Endometrium (tissue), 2 donors: ENCODE results near the gene B3GLCT.
"Not testable (repeated sequence)": the region's sequence is repeated elsewhere in the genome, so short reads cannot be mapped to it uniquely, and the experiment has no call there.

Source experiments
- FAIRE-seq: peaks from 2 replicates; lab custom pipeline; 2012; peaks lifted over from hg19 to GRCh38; lab: Jason Lieb, UNC
- donor health status: control.
- donor health status: control.

The B3GLCT gene

DNA sequence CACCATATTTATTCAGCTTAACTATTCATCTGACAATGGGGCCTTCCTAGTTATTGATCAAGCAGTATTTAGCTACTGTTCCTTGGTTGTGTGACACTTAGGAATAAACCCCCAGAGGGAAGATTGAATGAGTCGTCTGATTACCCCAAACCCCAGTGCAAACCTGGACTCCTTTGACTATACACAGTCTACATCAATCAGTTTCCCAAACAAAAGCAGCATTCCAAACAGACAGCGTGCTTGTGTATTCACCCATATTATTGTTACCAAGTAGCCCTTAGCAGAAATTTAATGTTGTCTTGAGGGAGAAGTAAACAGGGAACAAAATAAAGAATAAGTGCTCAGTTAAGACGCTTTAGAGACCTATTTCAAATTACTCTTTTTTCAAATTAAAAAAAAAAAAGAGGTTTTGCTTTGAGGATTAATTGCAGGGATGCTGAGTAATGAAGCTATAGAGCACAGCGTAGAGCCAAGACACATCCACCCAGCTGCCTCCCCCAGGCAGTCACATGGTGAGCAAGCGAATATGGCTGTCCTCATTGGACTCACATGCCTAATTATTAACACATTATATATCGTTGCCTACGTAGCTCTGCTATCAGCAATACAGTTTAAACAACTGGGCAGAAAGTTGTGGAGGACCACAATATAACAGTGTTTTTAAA is 14.7 kb upstream of the B3GLCT start:
- FAIRE-seq: no peak

DNA sequence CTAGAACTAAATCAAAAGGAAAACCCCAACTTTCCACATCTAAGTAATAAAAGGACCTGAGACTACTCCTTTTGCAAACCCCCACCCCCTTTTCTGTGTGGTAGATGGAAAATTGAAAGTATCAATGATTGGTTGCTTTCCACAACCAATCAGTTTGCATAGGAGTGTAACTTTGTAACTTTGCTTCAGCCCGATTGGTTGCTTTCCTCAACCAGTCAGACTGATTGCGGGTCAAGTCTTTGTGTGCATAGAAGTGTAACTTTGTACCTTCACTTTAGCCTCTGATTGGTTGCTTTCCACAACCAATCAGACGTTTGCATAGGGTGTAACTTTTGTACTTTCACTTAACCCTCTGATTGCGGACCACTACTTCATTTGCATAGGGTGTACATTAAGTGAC is 8.0 kb upstream of the B3GLCT start:
- no peak for FAIRE-seq

DNA sequence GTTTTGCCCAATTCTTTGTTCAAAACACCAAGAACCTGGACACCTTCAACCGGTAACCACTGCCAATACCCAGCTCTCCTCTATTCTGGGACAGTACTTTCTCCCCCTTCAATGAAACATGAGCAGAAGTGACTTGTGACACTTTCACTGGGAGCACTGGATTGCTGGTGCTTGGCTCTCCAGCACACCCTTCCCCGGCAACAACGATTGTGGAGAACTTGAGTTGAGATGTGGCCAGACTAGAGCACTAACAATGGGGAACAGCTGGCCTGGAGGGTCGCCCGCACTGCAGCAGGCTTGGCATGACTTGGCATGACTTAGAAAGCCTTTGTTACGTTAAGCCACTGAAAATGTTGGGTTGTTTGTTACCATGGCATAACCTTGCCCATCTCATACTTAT is 7.5 kb upstream of the B3GLCT start:
- no peak for FAIRE-seq

DNA sequence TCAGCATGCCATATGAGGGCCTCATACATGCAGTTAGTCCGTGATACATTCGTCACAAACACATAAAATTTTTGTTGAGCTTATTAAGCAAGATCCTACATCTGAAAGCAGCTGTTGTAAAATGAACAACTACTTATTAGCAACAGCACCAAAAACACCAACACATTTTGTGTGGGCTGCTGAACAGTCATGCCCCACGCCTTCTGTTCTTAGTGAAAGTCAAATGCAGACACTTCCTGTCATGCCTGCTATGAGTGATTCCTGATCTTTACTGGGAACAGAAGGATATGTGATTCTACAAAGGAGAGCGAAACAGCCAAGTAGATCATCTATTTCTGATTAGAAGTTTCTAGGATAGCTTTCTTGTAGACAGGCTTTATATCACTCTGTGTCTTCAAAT is 4.2 kb upstream of the B3GLCT start:
- FAIRE-seq: no peak

- FAIRE-seq: no peak
Measured at GRCh38 chr13:31196992-31197391, 2.8 kb upstream of the B3GLCT start.

GRCh38 chr13:31198519-31198918 is 1.3 kb upstream of the B3GLCT start:
- FAIRE-seq: no peak

DNA sequence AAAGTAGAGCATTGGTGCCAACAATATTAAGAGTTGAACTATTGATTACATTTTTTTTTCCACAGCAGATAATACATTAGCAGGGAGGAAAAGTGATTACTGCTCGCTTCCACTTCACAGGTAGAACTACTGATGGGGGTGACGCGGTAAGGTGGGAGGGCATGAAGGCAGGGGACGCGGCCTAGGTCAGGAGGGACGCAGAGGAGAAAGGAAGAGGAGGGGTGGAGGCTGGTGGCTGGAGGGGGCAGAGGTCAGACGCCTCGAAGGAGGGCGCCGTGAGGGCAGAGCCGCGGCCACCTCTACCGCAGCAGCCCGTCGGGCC is 287 bp upstream of the B3GLCT start:
- no peak for FAIRE-seq

- no peak for FAIRE-seq
Measured at GRCh38 chr13:31200637-31200971, 829 bp downstream of the B3GLCT start.

GRCh38 chr13:31201341-31202031 is 1.7 kb downstream of the B3GLCT start:
- no peak for FAIRE-seq

GRCh38 chr13:31204592-31204991 is 4.8 kb downstream of the B3GLCT start:
- FAIRE-seq: no peak

DNA sequence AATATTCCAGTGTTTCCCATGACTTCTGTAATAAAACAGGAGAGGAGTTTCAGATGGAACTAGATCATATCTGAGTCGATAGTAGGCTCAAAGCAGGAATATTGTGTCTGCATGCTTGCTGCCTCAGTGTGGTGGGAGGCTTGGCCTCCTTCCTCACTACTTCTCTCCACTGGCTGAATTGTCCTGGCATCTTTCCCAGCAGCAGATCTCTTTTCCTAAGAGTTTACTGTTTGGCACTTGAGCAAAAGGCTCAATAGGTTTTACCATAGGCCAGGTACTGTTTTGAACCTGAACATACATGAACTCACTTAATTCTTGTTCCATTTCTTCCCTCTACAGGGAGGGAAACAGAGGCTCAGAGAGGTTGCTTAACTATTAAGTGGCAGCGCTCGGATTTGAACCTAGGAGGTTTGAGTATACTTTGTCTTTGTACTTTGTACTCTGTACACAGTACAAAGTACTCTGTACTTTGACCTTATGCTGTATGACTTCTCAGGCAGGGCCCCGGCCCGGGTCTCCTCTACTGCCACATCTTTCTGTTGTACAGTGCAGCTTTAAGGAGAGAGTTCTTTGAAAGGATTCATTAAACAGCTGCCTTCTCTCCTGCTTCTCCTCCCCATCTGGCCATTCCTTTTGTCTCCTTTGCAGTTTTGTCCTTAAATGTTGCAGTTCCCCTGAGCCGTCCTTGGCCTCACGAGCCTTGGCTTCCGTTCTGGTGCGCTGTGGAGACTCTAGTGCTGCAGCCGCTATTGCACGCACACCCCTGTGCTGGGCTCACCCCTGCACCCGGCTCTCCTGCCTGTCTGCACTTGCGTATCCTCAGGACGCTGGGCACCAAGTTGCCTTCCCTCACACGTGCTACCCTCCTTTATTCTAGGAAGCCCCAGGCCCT is 8.1 kb downstream of the B3GLCT start:
- no peak for FAIRE-seq

DNA sequence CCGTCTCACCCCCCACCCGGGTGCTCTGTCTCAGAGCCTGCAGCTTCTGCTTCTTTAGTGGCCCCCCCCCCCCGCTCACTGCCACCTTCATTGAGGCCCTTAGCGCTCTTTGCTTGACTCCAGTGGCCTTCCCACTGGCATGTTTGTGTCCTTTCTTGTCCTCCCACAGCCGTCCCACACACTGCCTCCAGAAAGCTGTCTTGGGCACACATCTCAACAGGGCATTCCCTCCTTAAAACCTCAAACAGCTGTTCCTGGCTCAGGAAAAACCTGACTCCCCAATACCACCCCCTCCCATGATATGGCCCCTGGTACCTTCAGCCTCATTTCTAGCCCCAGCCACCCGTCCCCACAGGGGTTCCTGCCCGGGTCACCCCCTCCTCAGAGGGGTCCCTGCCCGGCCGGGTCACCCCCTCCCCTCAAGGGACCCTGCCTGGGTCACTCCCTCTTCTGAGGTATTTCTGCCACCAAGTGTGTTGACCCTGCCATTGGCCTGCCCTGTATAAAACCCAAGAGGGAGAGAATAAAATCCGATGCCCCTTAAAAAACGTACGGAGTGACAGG is 8.9 kb downstream of the B3GLCT start:
- FAIRE-seq: no peak

DNA sequence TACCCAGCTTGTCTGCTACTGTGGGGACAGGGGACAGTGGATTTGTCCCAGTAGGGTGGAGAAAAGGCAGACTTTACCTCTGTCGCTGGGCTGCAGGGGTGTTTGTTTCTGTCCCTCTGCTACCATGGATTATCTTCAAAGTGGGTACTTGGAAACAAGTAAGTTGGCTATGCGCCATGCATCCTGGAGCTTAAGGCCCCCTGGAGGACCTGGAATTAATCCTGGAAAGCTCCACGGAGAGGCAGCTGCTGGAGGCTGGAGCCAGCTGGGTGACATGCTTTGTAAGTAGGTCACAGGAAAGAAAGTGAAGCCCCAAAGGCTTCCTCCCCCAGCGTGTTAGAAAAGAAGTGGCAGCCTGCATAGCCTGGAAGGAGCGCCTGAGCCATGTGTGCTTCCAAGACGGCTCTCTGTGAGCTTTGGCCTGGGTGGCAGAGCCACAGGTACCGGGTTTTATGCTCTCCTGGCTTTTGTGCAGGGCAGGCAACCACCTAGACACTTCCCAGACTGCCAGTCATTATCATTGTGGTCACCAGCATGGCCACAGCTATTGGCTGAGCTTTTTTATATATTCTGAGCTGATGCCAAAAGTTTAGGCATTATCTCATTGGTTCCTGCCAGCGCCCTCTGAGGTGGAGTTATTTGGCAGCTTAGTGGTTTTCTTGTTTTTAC is 9.5 kb downstream of the B3GLCT start:
- no peak for FAIRE-seq

GRCh38 chr13:31209841-31210210 is 10.1 kb downstream of the B3GLCT start:
- FAIRE-seq: no peak

DNA sequence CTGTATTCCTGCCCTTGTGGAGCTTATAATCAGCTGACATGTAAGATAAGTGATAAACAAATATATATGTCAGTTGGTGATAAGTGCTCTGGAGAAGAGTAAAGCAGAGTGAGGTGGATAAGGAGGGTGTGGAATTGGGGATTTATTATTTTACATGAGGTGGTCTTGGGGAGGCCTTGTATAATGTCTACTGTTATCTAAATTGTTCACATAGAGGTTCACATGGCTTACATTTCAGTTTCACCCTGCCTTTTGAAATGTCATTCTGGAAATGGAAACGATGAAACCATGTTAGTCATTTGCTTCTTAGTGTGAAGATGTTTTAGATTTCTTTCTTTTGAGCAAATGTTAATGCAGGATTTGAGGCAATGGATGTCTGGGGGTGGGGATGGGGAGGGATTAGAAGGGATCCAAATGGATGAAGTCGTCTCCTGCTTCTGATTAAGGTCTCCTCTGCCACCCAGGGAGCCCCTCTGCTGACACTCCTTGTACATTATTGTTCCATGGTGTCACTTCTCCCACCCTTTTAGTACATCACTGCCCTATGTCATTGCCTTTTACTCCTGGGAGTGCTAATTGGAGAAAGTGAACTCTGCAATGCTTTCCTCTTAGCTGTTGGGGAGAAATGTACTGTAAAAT is 14.0 kb downstream of the B3GLCT start:
- FAIRE-seq: no peak

DNA sequence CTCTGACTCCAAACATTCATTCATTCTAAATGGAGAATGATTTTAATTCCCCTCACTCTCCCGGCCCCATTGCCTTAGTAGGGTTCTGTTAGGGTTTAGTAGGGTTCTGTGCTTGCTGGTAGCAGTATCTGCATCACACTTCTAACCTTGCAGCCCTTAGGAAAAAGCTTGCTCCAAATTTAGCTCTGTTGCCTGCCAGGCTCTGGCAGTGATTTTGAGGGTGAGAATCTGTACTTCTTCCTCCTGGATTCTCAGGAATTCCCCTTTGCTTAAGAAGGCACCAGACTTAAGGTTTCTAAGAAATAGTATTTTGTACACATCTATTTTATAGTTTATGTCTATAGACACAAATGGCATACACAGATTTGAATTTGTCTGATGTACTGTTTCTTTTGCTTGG is 14.7 kb downstream of the B3GLCT start:
- no peak for FAIRE-seq

DNA sequence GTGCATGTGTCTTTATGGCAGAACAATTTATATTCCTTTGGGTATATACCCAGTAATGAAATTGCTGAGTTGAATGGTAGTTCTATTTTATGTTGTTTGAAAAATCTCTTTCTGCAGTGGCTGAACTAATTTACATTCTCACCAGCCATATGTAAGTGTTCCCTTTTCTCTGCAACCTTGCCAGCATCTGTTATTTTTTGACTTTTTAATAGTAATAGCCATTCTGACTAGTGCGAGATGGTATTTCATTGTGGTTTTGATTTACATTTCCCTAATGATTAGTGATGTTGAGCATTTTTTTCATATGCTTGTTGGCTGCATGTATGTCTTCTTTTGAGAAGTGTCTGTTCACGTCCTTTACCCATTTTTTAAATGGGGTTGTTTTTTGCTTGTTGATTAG is 17.1 kb downstream of the B3GLCT start:
- FAIRE-seq: not testable (repeated sequence)

DNA sequence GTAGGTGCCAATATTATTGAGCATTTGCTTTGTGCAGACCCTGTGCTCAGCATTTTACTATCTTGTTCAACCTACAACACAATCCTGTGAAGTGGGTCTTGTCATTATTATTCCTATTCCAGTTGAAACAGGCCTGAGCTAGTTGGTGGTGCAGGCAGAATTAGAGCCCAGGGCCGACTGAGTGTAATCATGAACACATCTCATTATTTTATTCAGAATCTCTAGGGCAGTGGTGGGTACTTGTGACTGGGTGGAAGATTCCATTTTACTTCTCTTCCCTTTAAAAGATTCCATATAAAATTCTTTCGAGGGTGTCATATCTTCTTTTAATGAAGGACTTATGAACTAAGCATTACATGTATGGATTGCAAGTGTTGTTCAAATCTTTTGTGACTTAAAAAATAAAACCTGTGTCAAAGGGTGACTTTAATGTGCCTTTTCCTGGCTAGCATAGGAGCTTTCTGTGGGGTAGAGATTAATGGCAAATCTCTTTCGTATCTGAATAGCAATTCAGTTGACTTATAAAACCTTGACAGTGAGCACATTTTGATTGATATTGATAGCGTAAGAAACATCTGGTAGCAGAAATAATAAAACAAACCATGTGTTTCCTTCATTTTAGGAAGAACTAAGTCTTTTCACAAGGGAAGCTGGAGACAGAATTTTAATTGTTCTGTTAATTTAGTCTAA is 20.3 kb downstream of the B3GLCT start:
- FAIRE-seq: no peak

- FAIRE-seq: no peak
Measured at GRCh38 chr13:31221057-31221456, 21.3 kb downstream of the B3GLCT start.

DNA sequence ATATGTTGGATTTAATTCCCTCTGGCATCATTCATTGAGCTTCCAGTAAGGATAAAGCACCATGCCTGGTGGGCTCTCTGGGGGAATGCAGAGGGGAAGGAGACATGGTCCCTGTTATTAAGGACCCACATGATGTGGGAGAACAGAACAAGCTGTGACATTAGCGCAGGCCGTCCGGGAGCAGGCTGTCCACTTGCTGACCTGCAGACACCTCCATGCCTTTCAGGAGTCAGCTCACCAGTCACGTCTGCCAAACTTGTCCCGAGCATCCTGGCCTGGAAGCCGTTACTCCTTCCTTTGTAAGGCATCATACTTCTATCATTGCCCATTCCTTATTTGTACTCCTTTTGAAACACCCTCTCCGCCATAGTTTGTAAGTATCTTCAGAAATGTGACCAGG is 23.4 kb downstream of the B3GLCT start:
- no peak for FAIRE-seq

- FAIRE-seq: no peak
Measured at GRCh38 chr13:31223640-31224039, 23.9 kb downstream of the B3GLCT start.
